SK-N-SH treated with all-trans-retinoic acid at 6 μM for 48 hours (cell line): ENCODE data around the gene PPIL1.

Experiments used
- ATAC-seq: fragments of 200-7000 bp; cut with Tn5 transposase; 3 replicates; pipeline ENCODE4 v1.9.1; 2020; ENCODE audit warnings: mild to moderate bottlenecking, moderate library complexity
- BACH2 ChIP-seq: fragments of 250-450 bp; sonication (Bioruptor Pico); IDR thresholded peaks from 2 replicates; pipeline ENCODE4 v1.9.0; 2021; ENCODE audit warnings: mild to moderate bottlenecking, borderline replicate concordance
- CSDC2 ChIP-seq: fragments of 250-450 bp; sonication (Bioruptor Pico); IDR thresholded peaks from 2 replicates; pipeline ENCODE4 v1.5.0; 2020; ENCODE audit warnings: mild to moderate bottlenecking, moderate library complexity
- ESRRG ChIP-seq: fragments of 250-450 bp; sonication (Bioruptor Pico); IDR thresholded peaks from 2 replicates; pipeline ENCODE4 v1.6.1; 2021; ENCODE audit warnings: mild to moderate bottlenecking
- GLIS3 ChIP-seq: fragments of 250-450 bp; sonication (Bioruptor Pico); IDR thresholded peaks from 2 replicates; pipeline ENCODE4 v1.5.0; 2020; ENCODE audit warnings: mild to moderate bottlenecking, moderate library complexity
- ISL1 ChIP-seq: fragments of 250-450 bp; sonication (Bioruptor Pico); IDR thresholded peaks from 2 replicates; pipeline ENCODE4 v2.1.2; 2022; ENCODE audit warnings: mild to moderate bottlenecking, moderate library complexity
- OSR1 ChIP-seq: fragments of 250-450 bp; sonication (Bioruptor Pico); IDR thresholded peaks from 2 replicates; pipeline ENCODE4 v1.8.0; 2022; ENCODE audit warnings: moderate library complexity, mild to moderate bottlenecking, inconsistent platforms
- POU6F1 ChIP-seq: fragments of 250-450 bp; sonication (Bioruptor Pico); IDR thresholded peaks from 2 replicates; pipeline ENCODE4 v1.8.0; 2021; ENCODE audit warnings: low read depth, mild to moderate bottlenecking, moderate library complexity, borderline replicate concordance
- PPARA ChIP-seq: fragments of 250-450 bp; sonication (Bioruptor Pico); IDR thresholded peaks from 2 replicates; pipeline ENCODE4 v1.5.0; 2020; ENCODE audit warnings: mild to moderate bottlenecking, borderline replicate concordance
- RARB ChIP-seq: fragments of 250-450 bp; sonication (Bioruptor Pico); IDR thresholded peaks from 2 replicates; pipeline ENCODE4 v1.8.0; 2021; ENCODE audit warnings: mild to moderate bottlenecking, moderate library complexity
- SNAI2 ChIP-seq: fragments of 250-450 bp; sonication (Bioruptor Pico); IDR thresholded peaks from 2 replicates; pipeline ENCODE4 v1.5.0; 2020; ENCODE audit warnings: mild to moderate bottlenecking, moderate library complexity
- TCF4 ChIP-seq: fragments of 250-450 bp; sonication (Bioruptor Pico); IDR thresholded peaks from 2 replicates; pipeline ENCODE4 v1.8.0; 2021; ENCODE audit warnings: mild to moderate bottlenecking, moderate library complexity, borderline replicate concordance
- TOX ChIP-seq: fragments of 250-450 bp; sonication (Bioruptor Pico); IDR thresholded peaks from 2 replicates; pipeline ENCODE4 v1.8.0; 2021; ENCODE audit warnings: mild to moderate bottlenecking, moderate library complexity, borderline replicate concordance
- TSHZ2 ChIP-seq: fragments of 250-450 bp; sonication (Bioruptor Pico); IDR thresholded peaks from 2 replicates; pipeline ENCODE4 v1.5.0; 2020; ENCODE audit warnings: mild to moderate bottlenecking, moderate library complexity
- ZC3H10 ChIP-seq: fragments of 250-450 bp; sonication (Bioruptor Pico); IDR thresholded peaks from 2 replicates; pipeline ENCODE4 v1.5.1; 2021; ENCODE audit warnings: mild to moderate bottlenecking, moderate library complexity
- ZFP3 ChIP-seq: fragments of 250-450 bp; sonication (Bioruptor Pico); IDR thresholded peaks from 2 replicates; pipeline ENCODE4 v1.5.0; 2020; ENCODE audit warnings: mild to moderate bottlenecking, moderate library complexity
- ZFP30 ChIP-seq: fragments of 450-650 bp; formaldehyde crosslinking; IDR thresholded peaks from 2 replicates; pipeline ENCODE4 v1.5.0; 2022; ENCODE audit warnings: mild to moderate bottlenecking, moderate library complexity
- ZNF565 ChIP-seq: fragments of 450-650 bp; formaldehyde crosslinking; conservative IDR thresholded peaks from 2 replicates; pipeline ENCODE4 v1.5.0; 2020; ENCODE audit warnings: low read depth, mild to moderate bottlenecking, moderate library complexity
- ZNF70 ChIP-seq: fragments of 450-650 bp; formaldehyde crosslinking; IDR thresholded peaks from 2 replicates; pipeline ENCODE4 v1.5.0; 2020; ENCODE audit warnings: mild to moderate bottlenecking, moderate library complexity
- ZNF8 ChIP-seq: fragments of 450-650 bp; formaldehyde crosslinking; IDR thresholded peaks from 2 replicates; pipeline ENCODE4 v1.5.0; 2020; ENCODE audit warnings: mild to moderate bottlenecking, moderate library complexity
- TF ChIP-seq, protein P1 (sequence below): fragments of 250-450 bp; sonication (Bioruptor Pico); IDR thresholded peaks from 2 replicates; pipeline ENCODE4 v1.5.1; 2020; ENCODE audit warnings: low read depth, mild to moderate bottlenecking, moderate library complexity

The PPIL1 gene

DNA sequence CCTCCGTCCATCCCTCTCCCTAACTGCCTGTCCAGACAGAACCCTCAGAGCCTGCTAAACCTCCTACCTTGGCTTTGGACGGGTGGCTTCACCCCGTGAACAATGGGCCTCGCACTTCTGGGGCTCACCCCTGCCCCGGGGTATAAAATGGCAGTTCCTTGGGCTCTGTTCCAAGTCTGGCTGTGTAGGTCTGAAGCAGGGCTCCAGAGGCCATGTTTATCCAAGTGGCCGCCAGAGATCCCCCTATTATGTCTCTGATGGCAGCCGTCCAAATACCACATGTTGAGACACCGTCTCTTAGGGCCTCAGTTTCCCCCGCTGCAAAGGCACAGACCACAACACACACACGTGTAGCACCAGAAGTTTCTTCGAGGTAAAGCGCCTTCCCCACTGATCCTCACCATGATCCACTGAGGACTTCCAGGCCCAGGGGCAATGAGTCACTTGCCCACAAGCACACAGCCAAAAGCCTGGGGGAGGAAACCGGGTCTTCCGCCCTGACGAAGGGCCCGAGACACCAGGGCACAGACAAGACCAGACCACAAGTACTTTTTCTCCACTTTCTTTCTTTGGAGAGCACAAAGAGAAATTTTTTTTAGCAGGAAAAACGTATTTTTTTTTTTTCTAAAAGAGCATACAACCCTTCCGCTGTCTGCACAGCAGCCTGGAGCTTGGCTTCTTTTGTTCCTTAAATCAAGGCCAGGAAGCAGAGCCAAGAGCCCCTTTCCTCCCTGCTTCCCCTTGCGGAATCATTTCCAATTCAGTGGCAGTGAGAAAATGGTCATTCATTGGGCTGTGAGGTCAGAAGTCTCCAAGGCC, 47.1 kb downstream of the PPIL1 start (continued):
- TF ChIP-seq TSHZ2 (CRISPR knock-in tag), result no peak
- TF ChIP-seq, all 23 proteins: peak for 0

DNA sequence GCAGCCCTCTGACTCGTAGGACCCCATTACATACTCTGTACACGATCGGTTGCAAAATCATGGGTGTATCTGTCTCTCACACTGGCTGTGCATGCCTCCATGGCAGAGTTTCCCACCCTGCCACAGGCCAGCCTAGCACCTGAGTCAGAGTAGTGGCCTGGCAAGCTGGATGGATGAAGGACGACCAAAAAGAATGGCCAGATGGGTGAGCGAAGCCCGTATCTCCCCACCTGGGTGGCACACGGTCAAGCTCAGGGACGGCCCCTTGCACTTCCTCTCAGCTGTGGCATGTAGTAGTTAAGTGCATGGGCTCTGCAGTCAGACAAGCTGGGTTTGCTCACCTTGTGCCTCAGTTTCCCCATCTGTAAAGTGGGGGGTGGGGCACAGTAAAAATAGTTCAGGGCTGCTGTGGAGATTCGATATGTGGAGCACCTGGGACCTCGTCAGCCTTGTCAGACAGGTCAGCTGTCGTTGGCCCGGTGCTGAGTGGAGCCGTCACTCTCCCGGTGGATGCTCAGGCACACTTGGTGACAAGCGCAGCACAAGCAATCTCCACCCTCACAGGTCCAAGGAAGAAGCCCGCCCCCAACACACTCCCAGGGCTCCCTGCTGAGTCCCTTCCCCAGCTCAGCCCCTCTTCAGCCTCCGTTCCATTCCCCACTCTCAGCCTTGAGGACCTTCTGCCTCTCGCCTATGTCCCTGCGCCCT, 47.9 kb downstream of the PPIL1 start:
- no peak for ATAC-seq
- TF ChIP-seq ISL1 (CRISPR knock-in tag) (no peak), TCF4 (CRISPR knock-in tag) (no peak), ZNF70 (no peak), TOX (CRISPR knock-in tag) (no peak), ZNF8 (CRISPR knock-in tag) (no peak), ZC3H10 (CRISPR knock-in tag) (no peak), GLIS3 (no peak)
- TF ChIP-seq, protein P1, sequence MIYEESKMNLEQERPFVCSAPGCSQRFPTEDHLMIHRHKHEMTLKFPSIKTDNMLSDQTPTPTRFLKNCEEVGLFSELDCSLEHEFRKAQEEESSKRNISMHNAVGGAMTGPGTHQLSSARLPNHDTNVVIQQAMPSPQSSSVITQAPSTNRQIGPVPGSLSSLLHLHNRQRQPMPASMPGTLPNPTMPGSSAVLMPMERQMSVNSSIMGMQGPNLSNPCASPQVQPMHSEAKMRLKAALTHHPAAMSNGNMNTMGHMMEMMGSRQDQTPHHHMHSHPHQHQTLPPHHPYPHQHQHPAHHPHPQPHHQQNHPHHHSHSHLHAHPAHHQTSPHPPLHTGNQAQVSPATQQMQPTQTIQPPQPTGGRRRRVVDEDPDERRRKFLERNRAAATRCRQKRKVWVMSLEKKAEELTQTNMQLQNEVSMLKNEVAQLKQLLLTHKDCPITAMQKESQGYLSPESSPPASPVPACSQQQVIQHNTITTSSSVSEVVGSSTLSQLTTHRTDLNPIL (CRISPR knock-in tag), result no peak
- TF ChIP-seq, all 23 proteins: peak for 0

- no peak for TF ChIP-seq ZFP3
- TF ChIP-seq BACH2 (CRISPR knock-in tag), result no peak
- no peak for TF ChIP-seq GLIS3
- no peak for TF ChIP-seq SNAI2 (CRISPR knock-in tag)
- no peak for TF ChIP-seq OSR1 (CRISPR knock-in tag)
- no peak for TF ChIP-seq TSHZ2 (CRISPR knock-in tag)
- no peak for TF ChIP-seq ZNF8 (CRISPR knock-in tag)
- TF ChIP-seq POU6F1 (CRISPR knock-in tag), result no peak
- no peak for TF ChIP-seq CSDC2 (CRISPR knock-in tag)
- TF ChIP-seq ZNF565 (CRISPR knock-in tag), result no peak
- no peak for TF ChIP-seq ZFP30 (CRISPR knock-in tag)
- TF ChIP-seq ESRRG, result no peak
- no peak for TF ChIP-seq PPARA
- no peak for TF ChIP-seq ZC3H10 (CRISPR knock-in tag)
- TF ChIP-seq RARB (CRISPR knock-in tag), result no peak
- TF ChIP-seq, protein P1 (CRISPR knock-in tag), result no peak
- TF ChIP-seq TOX (CRISPR knock-in tag), result no peak
- no peak for TF ChIP-seq ZNF70
- ATAC-seq, result no peak
Observed at GRCh38 chr6:36825994-36826393, 48.6 kb downstream of the PPIL1 start.
